Fibroblast of peridontal ligament (primary cell): ENCODE data around the gene RPS6KB2.
A peak's percentile ranks its signal among the peaks of the same experiment; 100 is the strongest.

Experiments used
- DNase-seq: peaks from one replicate; pipeline ENCODE4 v3.0.0-alpha.2; 2010; ENCODE audit errors: extremely low read depth

Gene RPS6KB2

GRCh38 chr11:67428052-67429001 lies at the start of gene RPS6KB2:
TSS of gene RPS6KB2 (plus strand) at chr11:67428494. CDS start at chr11:67428546, 52 bp downstream.
- DNase-seq = peak; percentile 97

- DNase-seq = no peak
These were observed 49.8 kb upstream of the RPS6KB2 start for GRCh38 chr11:67378544-67378943.

GRCh38 chr11:67379061-67380058 lies 48.9 kb upstream of the RPS6KB2 start:
- no peak for DNase-seq

- no peak for DNase-seq
These were observed 46.9 kb upstream of the RPS6KB2 start for GRCh38 chr11:67381244-67381972.

GRCh38 chr11:67382276-67383136 lies 45.8 kb upstream of the RPS6KB2 start:
- DNase-seq = peak; percentile 79

- DNase-seq = peak; percentile 65
These were observed 43.4 kb upstream of the RPS6KB2 start for GRCh38 chr11:67384851-67385366.

- DNase-seq = no peak
These were observed 41.2 kb upstream of the RPS6KB2 start for GRCh38 chr11:67387069-67387468.

- no peak for DNase-seq
These were observed 40.8 kb upstream of the RPS6KB2 start for GRCh38 chr11:67387518-67387917.

- DNase-seq = no peak
These were observed 38.8 kb upstream of the RPS6KB2 start for GRCh38 chr11:67389477-67389876.

- no peak for DNase-seq
These were observed 37.4 kb upstream of the RPS6KB2 start for GRCh38 chr11:67390947-67391303.

- DNase-seq = peak; percentile 87
These were observed 36.8 kb upstream of the RPS6KB2 start, which contains the start of gene RAD9A for GRCh38 chr11:67391304-67392182. TSS of gene RAD9A (plus strand) at chr11:67391986. CDS start at chr11:67392045, 59 bp downstream.

- no peak for DNase-seq
These were observed 36.0 kb upstream of the RPS6KB2 start for GRCh38 chr11:67392183-67392715.

GRCh38 chr11:67393437-67393836 lies 34.9 kb upstream of the RPS6KB2 start:
- DNase-seq = no peak

GRCh38 chr11:67393990-67394389 lies 34.3 kb upstream of the RPS6KB2 start:
- no peak for DNase-seq

GRCh38 chr11:67395555-67396258 lies 32.6 kb upstream of the RPS6KB2 start:
- no peak for DNase-seq

GRCh38 chr11:67396259-67396581 lies 32.1 kb upstream of the RPS6KB2 start:
- no peak for DNase-seq

- no peak for DNase-seq
These were observed 31.5 kb upstream of the RPS6KB2 start for GRCh38 chr11:67396587-67397389.

GRCh38 chr11:67397536-67397935 lies 30.8 kb upstream of the RPS6KB2 start:
- no peak for DNase-seq
